ENCODE measurements around the gene GALNT14.

GALNT14 gene

DNA sequence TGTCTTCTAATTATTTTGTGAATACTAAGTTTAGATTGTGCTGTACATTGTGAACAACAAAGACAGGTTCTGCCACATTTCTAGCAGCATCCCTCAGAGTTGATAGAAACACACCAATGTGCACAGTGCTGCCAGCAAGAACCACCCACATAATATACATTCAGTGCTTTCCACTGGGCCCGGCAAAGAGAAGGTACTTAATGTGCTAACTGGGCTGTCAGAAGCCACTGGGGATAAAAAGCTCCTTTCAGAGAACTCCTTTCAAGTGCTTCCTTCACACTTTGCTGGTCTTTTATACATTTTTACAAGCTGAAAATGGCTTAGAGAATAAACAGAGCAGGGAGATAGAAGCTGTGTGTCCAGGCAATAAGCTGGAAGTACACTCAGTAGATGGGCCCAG is 273.0 kb downstream of the GALNT14 start:
- no peak for DNase-seq (ENCODE audit: insufficient read length, low spot score)
- FAIRE-seq: no peak
- TF ChIP-seq PAX5 (IDR thresholded peaks at IDR 0.05; ENCODE audit: insufficient read depth, low read length, severe bottlenecking) (no peak), POLR2A (IDR thresholded peaks at IDR 0.05; ENCODE audit: low read depth, low read length) (no peak), TAF1 (IDR thresholded peaks at IDR 0.05; ENCODE audit: low read depth, low read length) (no peak), POLR2AphosphoS5 (IDR thresholded peaks at IDR 0.05; ENCODE audit: low read depth, low read length) (no peak), SPI1 (IDR thresholded peaks at IDR 0.05; ENCODE audit: low read depth, low read length) (no peak), POU2F2 (IDR thresholded peaks at IDR 0.05; ENCODE audit: low read depth, low read length) (no peak)

DNA sequence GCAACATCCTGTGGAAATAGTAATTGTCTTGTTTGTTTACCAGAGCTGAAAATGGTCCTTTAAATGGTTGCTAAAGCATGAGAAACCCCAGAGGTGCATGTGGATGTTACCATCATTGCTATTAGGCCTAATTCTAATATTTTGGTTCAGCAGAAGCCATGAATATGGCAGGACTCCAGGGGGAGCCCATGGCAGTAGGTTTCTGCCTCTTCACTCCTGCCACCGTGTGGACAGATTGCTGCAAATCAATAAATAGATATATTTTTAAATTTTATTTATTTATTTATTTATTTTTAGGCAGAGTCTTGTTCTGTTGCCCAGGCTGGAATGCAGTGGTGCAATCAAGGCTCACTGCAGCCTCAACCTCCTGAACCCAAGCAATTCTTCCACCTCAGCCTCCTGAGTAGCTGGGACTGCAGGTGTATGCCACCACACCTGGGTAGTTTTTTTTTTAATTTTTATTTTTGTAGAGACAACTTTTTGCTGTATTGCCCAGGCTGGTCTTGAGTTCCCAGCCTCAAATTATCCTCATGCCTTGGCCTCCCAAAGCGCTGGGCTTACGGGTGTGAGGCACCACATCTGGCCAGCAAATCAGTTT is 276.1 kb downstream of the GALNT14 start:
- DNase-seq (ENCODE audit: insufficient read length, low spot score): peak; percentile 44
- FAIRE-seq: peak; percentile 38
- TF ChIP-seq POLR2AphosphoS5 (IDR thresholded peaks at IDR 0.05; ENCODE audit: low read depth, low read length) (no peak), PAX5 (IDR thresholded peaks at IDR 0.05; ENCODE audit: insufficient read depth, low read length, severe bottlenecking) (no peak), SPI1 (IDR thresholded peaks at IDR 0.05; ENCODE audit: low read depth, low read length) (no peak)

GRCh38 chr2:30860726-30861125 is 277.5 kb downstream of the GALNT14 start:
- FAIRE-seq (no peak), DNase-seq (ENCODE audit: insufficient read length, low spot score) (no peak)
- TF ChIP-seq PAX5 (IDR thresholded peaks at IDR 0.05; ENCODE audit: insufficient read depth, low read length, severe bottlenecking): no peak
- TF ChIP-seq SPI1 (IDR thresholded peaks at IDR 0.05; ENCODE audit: low read depth, low read length): no peak
- TF ChIP-seq POLR2AphosphoS5 (IDR thresholded peaks at IDR 0.05; ENCODE audit: low read depth, low read length): no peak
- no peak for TF ChIP-seq POLR2A (IDR thresholded peaks at IDR 0.05; ENCODE audit: low read depth, low read length)
- TF ChIP-seq TAF1 (IDR thresholded peaks at IDR 0.05; ENCODE audit: low read depth, low read length): no peak
- no peak for TF ChIP-seq POU2F2 (IDR thresholded peaks at IDR 0.05; ENCODE audit: low read depth, low read length)

Data from GM12891 (cell line).